Glomerular visceral epithelial cell (primary cell): Measurements from ENCODE around the gene HLA-A.
A peak's percentile ranks its signal among the peaks of the same experiment; 100 is the strongest.
"Not testable (repeated sequence)": the region's sequence is repeated elsewhere in the genome, so short reads cannot be mapped to it uniquely, and the experiment has no call there.

Experiments
- DNase-seq: peaks from one replicate; pipeline ENCODE4 v3.0.0-alpha.2; 2016; ENCODE audit errors: extremely low spot score

The HLA-A gene

DNA sequence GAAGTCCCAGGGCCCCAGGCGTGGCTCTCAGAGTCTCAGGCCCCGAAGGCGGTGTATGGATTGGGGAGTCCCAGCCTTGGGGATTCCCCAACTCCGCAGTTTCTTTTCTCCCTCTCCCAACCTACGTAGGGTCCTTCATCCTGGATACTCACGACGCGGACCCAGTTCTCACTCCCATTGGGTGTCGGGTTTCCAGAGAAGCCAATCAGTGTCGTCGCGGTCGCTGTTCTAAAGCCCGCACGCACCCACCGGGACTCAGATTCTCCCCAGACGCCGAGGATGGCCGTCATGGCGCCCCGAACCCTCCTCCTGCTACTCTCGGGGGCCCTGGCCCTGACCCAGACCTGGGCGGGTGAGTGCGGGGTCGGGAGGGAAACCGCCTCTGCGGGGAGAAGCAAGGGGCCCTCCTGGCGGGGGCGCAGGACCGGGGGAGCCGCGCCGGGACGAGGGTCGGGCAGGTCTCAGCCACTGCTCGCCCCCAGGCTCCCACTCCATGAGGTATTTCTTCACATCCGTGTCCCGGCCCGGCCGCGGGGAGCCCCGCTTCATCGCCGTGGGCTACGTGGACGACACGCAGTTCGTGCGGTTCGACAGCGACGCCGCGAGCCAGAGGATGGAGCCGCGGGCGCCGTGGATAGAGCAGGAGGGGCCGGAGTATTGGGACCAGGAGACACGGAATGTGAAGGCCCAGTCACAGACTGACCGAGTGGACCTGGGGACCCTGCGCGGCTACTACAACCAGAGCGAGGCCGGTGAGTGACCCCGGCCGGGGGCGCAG lies at the start of gene HLA-A:
HLA-A (plus strand) TSS at position 258 of the 778 bp plus-strand sequence; CDS start at position 280, 22 bp downstream.
- DNase-seq, result peak; percentile 92

DNA sequence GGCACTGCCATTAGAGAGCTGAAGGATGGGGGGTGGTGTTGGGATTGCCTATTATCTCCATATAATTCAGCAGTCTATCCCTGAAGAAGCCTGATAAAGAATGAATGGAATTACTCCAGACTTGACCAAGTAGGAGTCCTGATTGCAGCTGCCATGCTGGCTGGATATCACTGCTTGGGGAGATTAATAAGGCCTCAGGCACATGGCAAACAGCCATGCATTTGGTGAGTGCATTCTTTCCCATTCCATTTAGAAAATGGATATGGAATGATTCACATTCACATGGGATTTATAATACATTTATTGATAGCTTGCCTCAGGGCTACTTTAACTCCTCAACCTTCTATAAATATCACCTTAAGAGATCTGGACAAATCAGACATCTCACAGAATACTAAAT lies 49.6 kb upstream of the HLA-A start:
- no peak for DNase-seq

DNA sequence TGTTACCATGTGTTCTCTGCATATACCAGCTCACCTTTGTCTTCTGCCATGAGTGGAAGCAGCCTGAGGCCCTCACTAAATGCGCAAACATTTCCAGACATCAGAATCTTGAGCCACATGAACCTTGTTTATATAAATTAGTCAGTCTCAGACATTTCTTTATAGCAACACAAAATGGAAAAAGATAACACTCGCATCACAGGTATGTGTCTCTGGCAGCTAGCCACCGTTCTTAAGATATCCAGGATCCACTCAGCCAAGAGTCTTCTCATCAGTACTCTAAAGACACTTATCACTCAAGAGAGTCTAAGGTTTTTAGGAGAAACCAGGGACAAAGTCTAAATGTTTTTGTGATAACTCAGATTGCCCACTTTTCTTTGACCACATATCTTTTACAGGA lies 43.1 kb upstream of the HLA-A start:
- no peak for DNase-seq

DNA sequence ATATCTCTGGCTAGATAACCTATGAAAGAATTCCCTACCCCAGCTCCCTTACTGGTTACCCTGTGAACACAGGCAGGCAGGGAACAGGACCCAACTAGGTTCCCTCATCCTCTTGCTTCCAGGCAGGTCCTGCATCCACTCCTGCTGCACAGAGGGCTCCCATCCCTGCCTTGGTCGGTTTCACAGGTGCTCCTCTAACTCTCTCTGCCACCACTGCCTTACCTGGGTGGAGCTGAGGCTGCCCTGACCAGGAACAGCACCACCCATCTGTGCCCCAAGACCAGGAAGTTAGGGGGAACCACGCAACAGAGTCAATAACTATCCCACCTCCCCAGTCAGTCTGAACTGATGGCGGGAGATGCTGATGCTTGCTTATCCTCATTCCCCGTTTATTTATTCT lies 37.0 kb upstream of the HLA-A start:
- DNase-seq, result no peak

DNA sequence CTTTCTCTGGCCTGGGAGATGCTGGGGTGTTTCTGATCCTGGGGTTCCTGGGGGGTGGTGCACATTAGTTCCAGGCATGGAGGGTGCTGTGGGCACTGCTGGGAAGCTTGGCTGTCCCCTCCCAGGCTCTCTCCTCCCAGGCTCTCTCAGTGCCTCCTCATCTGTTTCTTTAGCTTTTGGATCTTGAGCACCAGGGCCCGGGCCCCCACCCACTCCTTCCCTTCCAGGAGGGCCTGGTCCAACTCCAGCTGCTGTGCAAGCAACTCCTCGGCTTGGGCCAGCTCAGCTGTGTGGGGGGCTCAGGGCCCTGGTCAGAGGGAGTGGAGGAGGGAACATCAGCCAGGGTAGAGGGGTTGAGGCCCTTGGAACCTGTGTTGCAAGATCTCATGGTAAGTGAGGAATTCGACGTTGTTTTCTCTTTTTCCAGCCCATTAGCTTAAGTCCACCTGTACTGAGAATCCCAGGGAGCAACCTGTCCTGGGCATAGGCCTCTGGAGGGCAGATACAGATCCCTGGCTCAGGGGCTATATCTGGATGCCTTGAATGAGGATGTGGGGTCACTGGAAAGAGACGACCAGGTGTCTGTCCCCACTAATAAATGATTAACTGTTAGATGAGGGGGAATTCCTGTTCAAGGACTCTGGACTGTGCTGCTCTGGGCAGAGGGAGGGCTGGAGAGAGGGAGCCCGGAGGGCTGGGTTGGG lies 34.5 kb upstream of the HLA-A start:
- peak; percentile 15 for DNase-seq

DNA sequence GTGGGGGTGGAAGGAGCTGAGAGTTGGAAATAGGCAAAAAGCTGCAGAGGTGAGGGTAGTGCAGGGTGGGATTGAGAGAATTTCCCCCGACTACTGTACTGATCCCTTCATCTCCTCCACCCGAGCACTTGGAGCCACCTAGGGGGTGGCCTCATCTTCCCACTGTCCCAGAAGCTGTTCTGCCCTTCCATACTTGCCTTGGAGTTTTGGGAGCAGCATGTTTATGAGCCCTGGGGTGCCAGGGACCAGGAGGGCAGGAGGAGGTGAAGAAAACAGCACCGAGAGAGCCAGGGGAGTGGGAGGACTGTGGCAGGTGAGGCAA lies 34.0 kb upstream of the HLA-A start:
- DNase-seq, result no peak

DNA sequence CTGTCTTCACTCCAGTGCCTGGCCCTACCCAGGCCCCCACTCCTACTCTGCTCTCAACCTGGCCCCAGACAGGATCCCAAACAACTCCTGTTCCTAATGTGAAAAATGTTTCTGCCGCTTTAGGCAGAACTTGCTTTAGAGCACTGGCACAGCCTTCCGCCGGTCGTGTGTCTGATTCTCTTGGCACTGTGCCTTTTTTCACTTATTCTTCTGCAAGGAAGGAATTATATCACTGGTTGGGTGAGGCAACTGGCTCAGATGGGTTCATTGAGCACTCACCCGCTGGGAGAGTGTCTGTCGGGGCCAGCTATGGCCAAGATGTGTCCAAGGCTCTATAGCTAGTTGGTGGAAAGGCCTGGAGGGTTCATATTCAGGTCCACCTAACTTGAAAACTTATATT lies 33.6 kb upstream of the HLA-A start:
- no peak for DNase-seq

DNA sequence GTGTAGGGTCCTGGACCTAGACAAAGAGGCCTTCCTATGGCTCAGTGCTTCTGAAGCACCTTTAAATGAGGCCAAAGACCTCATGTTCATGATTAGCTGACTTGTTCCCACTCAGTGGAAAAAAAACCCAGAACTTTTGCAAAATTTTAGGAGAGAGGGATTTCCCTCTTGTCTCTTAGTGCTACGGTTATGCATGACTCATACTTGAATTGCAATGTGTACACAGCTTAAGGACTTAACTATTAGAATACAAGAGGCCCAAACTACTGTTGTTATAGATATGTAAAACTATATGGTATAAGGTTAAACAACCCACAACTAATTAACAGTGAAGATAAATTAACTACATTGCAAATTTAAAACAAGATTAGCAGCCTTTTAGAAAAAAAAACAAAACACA lies 32.3 kb upstream of the HLA-A start:
- no peak for DNase-seq

DNA sequence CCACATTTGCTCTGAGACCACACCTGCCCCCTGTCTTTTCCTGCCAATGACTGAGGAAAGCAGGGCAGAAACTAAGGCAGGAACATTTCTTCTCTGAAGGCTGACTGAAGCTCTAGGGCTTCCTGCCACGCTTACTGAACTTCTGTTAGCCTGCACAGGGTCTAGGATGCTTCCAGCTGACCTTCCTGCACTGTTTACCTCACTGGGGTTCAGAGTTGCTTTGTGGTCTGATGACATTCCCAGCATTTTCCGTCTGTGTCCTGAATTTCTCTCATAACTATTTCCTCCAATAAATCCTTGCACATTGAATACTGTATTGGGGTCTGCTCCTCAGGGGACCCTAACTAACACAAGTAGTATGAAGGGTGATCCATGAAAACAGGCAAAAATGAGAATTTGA lies 29.5 kb upstream of the HLA-A start:
- no peak for DNase-seq

DNA sequence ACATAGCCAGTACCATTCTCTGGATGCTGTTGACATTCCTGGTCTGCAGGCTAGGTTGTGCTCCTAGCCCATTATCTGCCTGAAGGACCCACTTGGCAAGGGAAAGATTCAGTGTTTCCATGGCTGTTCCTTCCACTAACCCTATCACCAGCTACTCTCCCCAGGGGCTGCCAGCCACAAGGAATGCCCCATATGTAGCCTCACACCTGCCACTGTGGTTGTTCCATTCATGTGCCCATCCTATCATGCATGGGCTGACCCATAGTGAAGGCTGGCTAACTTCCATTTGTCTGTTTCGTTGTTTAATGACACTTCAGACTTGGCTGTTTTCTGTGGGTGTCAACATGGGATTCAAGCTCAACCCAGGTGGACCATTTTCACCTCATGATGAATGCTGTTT lies 25.6 kb upstream of the HLA-A start:
- no peak for DNase-seq

DNA sequence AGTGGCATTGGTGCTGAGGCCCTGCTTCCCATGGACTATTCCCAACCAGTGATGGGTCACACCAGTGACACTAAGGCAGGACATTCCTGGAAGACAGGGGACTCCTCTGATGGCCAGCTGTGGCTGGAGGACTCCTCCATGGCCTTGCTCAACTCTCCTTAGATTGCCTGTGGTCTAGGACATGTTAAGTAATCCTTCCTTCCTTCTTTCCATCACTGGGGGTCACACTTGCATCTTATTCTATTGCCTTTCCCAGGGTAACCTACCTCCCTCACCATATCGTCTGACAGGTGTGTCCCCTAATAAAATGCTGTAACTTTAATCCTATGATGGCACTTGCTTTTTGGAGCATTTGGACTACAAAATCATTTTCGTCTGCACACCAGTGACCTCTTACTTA lies 24.5 kb upstream of the HLA-A start:
- no peak for DNase-seq

DNA sequence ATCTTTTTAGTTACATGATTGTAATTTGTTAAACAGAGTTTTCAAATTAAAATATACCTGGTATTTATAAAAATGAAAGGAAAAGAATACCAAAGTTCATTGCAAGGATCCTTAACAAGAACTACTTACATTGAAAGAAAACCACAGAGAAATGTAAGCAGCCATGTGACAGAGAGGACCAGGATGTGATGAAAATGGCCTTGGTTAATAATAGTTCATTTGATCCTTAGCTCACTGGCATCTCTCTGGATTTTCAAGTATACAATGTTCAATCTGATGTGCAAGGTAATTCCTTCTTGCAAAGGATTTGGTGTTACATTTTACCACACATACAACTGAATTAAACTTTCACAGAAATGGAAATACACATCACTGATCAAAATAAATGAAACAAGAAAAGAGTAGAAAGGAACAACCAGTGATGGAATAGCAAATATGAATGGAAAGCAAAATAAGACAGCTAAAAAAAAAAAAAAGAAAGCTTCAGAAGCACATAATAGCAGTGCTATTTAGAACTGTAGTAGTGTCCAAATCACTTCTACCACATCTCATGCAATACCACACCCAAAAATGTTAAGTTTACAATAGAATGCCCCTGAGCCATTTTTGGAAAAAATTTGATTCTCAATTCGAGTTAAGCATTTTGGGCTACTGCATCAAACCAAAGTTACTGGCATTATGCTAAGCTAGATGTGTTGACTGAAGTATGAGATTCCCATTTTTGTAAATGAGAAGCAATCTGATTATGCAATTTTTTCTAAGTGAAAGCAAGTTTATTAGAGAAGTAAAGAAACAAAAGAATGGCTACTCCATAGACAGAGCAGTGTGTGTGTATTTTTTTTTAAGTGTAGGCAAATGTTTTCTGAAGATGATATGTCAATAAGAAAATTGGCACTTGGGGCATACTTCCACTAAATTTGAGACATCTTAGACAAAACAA lies 22.6 kb upstream of the HLA-A start:
- no peak for DNase-seq

DNA sequence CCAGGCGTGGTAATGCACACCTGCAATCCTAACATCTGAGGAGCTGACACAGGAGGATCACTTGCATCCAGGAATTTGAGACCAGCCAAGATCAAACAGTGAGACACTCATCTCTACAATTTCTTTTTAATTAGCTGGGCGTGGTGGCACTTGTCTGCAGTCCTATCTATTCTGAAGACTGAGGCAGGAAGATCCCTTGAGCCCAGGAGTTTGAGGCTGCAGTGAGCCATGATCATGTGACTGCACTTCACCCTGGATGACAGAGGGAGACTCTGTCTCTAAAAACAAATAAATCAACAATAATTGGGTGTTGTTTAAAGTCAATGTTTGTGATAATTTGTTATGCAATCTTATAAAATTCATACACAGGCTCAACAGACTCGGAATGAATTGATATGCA lies 18.0 kb upstream of the HLA-A start:
- no peak for DNase-seq

DNA sequence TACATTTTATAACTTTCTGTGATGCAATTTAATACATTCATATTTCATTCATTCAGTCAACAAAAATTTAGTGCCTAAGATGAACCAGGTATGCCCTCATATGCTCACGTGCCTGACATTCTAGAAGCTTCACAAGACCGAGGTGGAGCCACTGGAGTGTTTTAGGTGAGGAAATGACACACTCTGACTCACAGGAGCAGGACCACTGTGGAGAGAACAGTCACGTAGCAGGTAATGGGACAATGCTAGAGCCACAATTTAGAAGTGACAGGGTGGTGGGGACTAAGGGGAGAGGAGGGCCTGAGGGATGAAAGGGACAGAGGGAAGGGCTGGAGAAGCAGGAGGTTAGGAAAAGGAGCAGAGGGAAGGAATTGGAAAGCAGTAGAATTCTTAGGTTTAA lies 17.6 kb upstream of the HLA-A start:
- DNase-seq, result no peak

DNA sequence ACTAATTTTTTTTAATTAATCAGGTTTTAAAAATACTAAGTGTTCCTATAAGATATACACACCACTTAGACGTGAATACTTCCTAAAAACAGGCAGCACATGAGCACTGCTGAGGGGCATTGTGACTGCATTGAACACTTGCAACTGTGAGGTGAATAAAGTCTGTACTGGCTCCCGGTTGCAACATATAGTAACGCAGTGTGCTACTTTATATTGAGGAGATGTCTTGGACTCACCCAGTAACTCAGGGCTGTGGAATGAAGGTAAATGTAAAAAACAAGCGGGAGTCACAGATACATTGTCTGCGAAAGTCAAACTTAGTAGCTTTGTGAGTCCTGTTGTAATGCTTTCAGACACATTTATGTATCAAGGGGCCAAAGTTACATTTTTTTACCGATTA lies 17.0 kb upstream of the HLA-A start:
- DNase-seq, result no peak

DNA sequence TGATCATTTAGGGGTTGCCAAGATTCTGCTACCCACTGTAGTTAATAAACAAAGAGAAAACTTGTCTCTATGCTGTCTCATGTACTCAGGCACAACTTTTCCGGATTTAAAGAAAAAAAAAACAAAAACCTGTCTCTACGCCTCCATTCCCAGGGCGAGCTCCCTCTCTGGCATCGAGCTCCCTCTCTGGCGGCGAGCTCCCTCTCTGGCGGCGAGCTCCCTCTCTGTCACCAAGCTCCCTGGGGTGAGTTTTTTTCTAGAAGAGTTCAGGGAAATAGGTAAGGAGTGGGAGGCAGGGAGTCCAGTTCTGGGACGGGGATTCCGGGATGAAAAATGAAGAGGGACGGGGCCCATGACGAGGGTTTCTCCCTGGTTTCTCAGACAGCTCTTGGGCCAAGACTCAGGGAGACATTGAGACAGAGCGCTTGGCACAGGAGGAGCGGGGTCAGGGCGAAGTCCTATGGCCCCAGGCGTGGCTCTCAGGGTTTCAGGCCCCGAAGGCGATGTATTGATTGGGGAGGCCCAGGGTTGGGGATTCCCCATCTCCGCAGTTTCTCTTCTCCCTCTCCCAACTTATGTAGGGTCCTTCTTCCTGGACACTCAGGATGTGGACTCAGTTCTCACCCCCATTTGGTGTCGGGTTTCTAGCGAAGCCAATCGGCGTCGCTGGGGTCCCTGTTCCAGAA lies 16.5 kb upstream of the HLA-A start:
- no peak for DNase-seq

DNA sequence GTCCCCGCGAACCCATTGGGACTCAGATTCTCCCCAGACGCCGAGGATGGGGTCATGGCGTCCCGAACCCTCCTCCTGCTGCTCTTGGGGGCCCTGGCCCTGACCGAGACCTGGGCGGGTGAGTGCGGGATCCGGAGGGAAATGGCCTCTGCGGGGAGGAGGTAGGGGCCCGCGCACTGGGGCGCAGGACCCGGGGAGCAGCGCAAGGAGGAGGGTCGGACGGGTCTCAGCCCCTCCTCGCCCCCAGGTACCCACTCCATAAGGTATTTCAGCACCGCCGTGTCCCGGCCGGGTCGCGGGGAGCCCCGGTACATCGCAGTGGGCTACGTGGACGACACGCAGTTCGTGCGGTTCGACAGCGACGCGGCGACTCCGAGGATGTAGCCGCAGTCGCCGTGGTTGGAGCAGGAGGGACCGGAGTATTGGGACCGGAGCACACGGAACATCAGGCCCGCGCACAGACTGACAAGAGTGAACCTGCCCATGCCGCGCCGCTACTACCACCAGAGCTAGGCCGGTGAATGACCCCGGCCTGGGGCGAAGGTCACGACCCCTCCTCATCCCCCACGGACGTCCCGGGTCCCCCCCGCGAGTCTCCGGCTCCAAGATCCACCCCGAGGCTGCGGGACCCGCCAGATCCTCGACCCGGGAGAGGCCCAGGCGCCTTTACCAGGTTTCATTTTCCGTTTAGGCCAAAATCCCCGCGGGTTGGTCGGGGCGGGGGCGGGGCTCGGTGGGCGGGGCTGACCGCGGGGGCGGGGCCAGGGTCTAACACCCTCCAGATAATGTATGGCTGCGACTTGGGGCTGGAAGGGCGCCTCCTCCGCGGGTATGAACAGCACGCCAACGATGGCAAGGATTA lies 15.7 kb upstream of the HLA-A start:
- DNase-seq, result peak; percentile 50

DNA sequence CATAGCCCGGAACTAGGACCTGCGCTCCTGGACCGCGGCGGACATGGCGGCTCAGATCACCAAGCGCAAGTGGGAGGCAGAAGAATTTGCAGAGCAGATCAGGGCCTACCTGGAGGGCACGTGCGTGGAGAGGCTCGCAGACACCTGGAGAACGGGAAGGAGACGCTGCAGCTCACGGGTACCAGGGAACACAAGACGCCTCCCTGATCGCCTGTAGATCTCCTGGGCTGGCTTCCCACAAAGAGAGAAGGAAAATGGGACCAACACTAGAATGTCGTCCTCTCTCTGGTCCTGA lies 15.1 kb upstream of the HLA-A start:
- no peak for DNase-seq

DNA sequence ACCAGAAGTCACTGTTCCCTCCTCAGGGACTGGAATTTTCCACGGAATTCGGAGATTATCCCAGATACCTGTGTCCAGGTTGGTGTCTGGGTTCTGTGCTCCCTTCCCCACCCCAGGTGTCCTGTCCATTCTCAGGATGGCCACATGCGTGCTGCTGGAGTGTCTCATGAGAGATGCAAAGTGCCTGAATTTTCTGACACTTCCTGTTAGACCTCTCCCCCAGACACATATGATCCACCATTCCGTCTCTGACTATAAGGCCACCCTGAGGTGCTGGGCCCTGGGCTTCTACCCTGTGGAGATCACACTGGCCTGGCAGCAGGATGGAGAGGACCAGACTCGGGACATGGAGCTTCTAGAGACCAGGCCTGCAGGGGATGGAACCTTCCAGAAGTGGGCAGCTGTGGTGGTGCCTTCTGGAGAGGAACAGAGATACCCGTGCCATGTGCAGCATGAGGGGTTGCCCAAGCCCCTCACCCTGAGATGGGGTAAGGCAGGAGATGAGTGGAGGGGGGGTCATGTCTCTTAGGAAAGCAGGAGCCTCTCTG lies 14.4 kb upstream of the HLA-A start:
- no peak for DNase-seq

DNA sequence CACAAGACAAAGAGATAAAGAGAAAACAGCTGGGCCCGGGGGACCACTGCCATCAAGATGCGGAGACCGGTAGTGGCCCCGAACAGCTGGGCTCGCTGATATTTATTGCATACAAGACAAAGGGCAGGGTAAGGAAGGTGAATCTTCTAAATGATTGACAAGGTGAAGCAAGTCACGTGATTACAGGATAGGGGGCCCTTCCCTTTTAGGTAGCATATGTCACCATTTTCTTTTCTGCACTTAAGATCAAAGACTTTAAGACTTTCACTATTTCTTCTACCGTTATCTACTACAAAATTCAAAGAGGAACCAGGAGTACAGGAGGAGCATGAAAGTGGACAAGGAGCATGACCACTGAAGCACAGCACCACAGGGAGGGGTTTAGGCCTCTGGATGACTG lies 12.3 kb upstream of the HLA-A start:
- not testable (repeated sequence) for DNase-seq

DNA sequence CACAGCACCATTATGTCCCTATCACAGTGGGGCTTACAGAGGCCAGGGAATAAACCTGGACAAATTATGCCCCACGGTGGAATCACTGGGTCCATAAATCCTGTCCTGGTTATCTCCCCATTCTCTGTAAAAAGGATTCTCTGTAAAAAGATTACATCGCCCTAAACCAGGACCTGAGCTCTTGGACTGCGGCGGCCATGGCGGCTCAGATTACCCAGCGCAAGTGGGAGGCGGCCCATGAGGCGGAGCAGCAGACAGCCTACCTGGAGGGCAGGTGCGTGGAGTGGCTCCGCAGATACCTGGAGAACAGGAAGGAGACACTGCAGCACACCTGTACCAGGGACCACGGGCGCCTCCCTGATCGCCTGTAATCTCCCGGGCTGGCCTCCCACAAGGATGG lies 8.4 kb upstream of the HLA-A start:
- no peak for DNase-seq
